HG03196 (cell line): Measurements from ENCODE around the gene CCDC91.

Experiments used
- ATAC-seq: cut with Tn5 transposase; IDR thresholded peaks from one replicate; pipeline ENCODE4 v1.9.1; 2021; ENCODE audit not compliant: unreplicated experiment

Gene CCDC91

GRCh38 chr12:28513983-28514382 is 323.7 kb downstream of the CCDC91 start:
- no peak for ATAC-seq

GRCh38 chr12:28517101-28517500 is 326.8 kb downstream of the CCDC91 start:
- ATAC-seq: no peak

DNA sequence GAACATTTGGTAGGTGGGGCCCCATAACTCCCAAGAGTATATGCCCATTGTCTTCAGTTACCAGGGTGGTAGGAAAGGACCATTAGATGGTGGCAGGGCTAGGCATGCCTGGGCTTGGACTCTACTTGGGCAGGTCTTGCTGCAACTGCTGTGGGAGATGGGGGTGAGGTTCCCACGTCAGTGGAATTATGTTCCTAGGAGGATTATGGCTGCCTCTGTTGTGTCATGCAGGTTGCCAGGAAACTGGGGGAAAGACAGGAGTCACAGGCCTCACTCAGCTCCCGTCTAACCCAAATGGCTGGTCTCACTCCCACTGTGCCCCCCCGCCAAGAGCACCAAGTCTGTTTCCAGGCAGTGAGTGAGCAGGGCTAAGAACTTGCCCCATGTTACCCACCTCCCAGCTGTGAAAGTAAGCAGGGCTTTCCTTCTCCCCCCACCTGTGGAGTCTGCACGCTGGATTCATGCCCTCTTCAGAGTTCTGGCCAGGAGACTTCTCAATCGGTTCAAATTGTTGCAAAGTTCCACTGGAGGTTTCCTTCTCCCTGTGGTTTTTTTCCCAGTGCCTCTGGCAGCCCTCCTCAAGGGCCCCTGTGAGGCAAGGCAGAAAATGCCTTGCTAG is 337.5 kb downstream of the CCDC91 start:
- ATAC-seq: no peak

- ATAC-seq: no peak
Observed at GRCh38 chr12:28535216-28535615, 345.0 kb downstream of the CCDC91 start.

DNA sequence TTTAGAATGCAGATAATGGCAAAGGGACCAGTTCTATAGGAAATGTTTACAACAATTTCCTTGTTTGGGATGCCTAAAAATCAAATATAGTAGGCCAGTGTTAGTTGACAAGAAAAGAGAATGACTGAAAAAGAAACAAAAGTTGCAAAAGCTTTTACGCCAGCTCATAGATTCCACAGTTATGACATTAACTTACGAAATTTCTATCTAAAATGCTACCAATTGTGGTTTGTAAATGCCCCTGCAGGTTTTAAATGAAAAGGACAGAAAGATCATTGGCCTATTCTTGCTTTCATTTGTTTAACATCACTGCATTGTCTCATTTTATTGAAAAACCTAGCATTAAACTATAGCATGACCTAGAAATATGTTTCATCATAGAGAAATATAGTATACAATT is 345.8 kb downstream of the CCDC91 start:
- no peak for ATAC-seq

DNA sequence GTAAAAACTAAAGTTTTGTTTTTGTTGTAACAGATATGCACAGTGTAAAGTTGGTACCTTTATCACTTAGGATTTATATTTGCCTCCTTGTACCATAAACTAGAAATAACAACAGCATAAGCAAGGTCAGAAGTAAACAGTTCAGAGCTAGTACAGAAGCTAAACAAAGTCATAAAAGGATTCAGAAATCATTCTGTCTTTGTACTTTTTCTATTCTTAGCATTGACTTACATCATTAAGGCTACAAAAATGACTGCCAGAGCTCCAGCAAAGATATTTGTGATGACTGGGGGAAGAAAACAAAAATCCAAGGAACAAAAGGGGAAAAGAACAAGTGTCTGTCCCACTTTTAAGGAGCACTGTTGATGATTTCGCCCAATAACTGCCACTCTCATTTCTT is 347.2 kb downstream of the CCDC91 start:
- ATAC-seq: no peak

- ATAC-seq: no peak
Observed at GRCh38 chr12:28539691-28540323, 349.6 kb downstream of the CCDC91 start.

- no peak for ATAC-seq
Observed at GRCh38 chr12:28540324-28540714, 350.1 kb downstream of the CCDC91 start.

DNA sequence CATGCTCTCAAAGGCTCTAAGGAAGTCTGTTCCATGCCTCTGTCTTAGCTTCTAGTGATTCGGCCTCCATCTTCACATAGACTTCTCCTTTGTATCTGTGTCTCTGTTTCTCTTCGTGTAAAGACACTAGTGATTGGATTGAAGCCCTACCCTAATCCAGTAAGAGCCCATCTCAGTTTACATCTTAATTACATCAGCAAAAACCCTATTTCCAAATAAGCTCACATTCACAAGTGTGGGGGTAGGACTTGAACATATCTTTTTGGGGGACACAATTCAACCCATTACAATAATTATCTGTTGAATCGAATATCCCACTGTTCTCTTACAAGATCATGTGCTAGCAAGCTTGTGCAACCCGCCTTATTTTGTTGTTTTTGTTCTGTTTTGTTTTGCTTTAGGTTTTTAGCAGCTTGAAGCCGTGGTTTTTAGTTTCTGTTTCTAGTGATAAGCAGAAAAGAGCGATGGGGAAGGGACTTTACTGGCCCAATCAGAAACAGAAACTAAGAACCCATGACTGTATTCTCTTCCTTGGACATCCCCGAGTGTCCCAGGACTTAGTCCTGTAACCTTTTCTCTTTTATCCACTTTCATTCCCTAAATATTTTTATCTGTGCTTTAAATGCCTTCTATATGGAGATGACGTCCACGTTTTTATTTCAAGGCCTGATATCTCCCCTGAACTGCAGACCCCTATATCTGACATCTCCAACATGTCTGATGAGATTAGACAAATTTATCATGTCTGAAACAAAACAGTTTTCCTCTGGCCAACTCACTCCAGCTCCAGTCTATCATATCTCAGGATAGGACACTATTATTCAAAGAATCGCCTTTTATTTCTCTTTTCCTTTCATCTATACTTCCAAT is 353.0 kb downstream of the CCDC91 start:
- ATAC-seq: no peak

DNA sequence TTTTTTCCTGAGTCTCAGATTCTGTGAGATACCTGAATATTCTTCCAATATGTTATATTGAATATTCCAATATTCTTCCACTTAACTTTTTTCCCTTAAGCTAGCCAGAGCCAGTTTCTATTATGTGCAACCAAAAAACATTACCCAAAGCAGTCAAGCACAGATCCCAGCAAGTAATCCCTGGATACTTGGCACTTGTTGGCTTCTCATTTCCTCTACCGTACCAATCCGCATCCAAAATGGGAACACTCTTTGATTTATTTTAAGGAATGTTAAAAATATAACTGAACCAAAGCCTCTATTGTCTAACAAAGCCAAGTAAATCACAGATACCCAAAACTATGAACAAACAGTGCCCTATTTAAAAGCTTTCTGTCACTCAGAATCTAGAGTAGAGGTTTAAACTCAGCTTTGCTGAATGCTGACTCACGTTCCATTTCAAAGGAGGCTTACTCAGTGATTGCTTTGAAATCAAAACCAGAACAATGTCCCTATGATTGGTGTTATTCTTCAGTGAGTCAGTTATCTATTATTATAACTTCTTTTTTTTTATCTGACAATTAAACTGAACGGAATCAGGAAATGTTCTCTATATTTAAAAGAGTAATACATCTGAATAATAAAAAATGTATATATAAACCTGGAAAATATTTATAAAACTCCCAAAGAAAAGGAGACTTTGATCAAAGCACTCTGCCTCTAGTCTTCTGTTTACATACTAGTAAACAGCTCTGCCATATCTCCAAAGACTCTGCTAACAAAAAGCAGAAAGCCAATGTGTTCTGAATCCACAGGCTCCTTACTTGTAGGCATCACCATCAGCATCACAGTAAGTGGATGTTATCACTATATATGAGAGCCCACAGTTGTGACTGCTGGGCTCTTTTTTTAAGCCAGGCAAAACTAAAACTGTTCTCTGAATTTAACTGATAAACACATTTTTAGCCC is 360.8 kb downstream of the CCDC91 start:
- ATAC-seq: no peak

GRCh38 chr12:28552251-28552970 is 362.2 kb downstream of the CCDC91 start:
- no peak for ATAC-seq

DNA sequence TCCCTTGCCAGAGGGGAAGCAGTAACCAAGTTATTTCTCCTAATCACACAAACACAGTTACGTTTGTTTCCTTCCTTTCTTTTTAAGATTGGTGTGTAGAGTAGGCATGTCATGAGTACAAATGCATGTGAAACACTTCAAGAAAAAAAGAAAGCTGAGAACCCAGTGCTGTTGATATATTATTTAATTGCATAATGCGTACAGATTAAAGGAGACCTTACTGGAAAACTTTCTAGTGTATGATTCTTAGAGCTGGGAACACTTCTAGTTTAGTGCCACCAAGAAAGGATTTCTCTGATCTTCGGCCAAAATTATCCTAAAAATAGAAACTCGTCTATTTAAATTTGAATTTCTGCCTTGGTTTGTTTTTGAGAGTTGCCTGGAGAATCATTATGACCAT is 365.5 kb downstream of the CCDC91 start:
- no peak for ATAC-seq

DNA sequence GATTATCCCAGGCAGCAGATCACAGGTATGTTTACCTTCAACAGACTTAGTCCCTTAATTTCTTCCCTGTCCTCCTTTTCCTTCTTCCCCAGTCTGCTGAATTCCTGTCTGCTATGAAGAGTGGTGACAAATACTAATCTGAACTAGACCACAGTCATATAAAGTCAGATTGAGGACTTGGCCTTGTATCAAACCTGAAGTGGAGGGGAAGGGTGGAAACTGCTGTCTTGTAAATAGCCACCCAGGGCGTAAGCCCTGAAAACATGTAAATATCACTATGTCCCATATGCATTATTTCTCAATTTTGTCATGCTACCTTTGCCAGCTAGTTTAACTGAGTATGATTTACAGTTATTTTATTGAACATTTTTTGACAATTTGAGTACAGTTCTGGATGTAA is 368.0 kb downstream of the CCDC91 start:
- ATAC-seq: no peak

- no peak for ATAC-seq
Observed at GRCh38 chr12:28563286-28563685, 373.0 kb downstream of the CCDC91 start.

- no peak for ATAC-seq
Observed at GRCh38 chr12:28563936-28564335, 373.7 kb downstream of the CCDC91 start.

GRCh38 chr12:28568118-28568517 is 377.9 kb downstream of the CCDC91 start:
- no peak for ATAC-seq

DNA sequence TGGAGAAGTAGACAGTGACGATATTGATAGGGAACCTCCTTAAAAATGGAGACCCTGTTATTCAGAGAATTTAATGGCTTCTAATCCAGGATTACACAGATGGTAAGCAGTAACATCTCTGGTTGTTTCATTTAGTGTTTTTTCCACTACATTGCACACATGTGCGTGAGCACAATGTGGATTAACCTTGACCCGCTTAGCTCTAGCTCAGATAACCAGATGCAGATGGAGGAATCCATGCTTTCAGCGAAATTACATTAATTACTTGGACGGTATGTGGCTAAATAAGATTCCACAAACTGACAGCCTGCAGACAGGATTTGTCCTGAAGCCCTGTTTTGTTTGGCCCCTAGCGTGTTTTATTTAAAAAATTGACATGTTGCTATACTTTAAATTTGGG is 378.4 kb downstream of the CCDC91 start:
- ATAC-seq: no peak

DNA sequence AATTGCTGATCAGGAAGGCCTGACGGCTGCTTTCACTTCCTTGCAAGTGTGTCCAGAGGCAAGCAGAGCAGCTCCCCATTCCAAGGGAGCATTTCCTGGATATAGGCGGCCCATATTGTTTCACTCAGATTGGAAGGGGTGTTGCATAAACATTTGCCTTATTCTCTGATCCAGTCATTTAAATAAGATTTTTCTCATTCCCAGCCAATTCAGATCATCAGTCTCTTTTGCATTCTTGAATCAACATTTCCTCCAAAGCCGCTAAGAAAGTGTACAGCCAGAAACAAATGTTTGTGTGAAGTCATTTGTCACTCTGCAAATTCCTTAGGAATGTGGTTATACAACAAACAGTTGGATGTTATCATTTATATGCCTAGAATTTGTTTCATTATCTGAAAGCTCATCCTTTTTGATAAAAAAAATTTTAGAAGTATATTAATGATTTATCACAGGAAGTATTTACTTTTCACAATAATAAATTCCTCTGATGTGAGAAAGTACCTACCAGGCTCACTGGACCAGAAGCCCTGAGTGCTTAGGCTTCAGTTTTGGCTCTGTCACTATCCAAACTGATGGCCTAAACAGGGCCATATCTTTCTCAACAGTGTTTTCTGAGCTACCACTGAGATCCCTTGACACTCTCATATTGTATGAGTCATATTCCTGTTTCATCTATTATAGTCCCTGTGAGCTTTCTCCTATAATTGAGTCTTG is 379.6 kb downstream of the CCDC91 start:
- no peak for ATAC-seq

- ATAC-seq: no peak
Observed at GRCh38 chr12:28570811-28571210, 380.6 kb downstream of the CCDC91 start.
